GM18526 (cell line): ENCODE measurements around the gene SH3GL1.

Experiments used
- POLR2A ChIP-seq: IDR thresholded peaks from 3 replicates; pipeline ENCODE4 v1.6.1; 2011; ENCODE audit not compliant: insufficient read length; ENCODE audit errors: extremely low read depth

SH3GL1 gene

GRCh38 chr19:4322942-4323665 lies 77.2 kb downstream of the SH3GL1 start:
- TF ChIP-seq POLR2A = no peak

GRCh38 chr19:4320419-4320818 lies 79.9 kb downstream of the SH3GL1 start:
- TF ChIP-seq POLR2A = no peak

GRCh38 chr19:4319067-4319718 lies 81.2 kb downstream of the SH3GL1 start:
- TF ChIP-seq POLR2A = no peak

- no peak for TF ChIP-seq POLR2A
Measured at GRCh38 chr19:4318460-4318859, 81.9 kb downstream of the SH3GL1 start.

GRCh38 chr19:4316956-4317355 lies 83.4 kb downstream of the SH3GL1 start:
- TF ChIP-seq POLR2A = no peak

GRCh38 chr19:4313847-4314490 lies 86.4 kb downstream of the SH3GL1 start:
- TF ChIP-seq POLR2A = no peak
